HL-60 (cell line): ENCODE data around the gene SRCAP.

Experiments
- DNase-seq, 2 experiments: peaks; one replicate each; pipeline ENCODE4 v3.0.0-alpha.2; 2010 to 2020; ENCODE audit warnings: low read depth in 1 of 2, low spot score in 1 of 2
- H3K27ac ChIP-seq: fragments of 250-450 bp; sonication (Bioruptor Pico); replicated peaks from 2 replicates; pipeline ENCODE4 v1.5.1; 2020; ENCODE audit warnings: mild to moderate bottlenecking, moderate library complexity
- H3K27me3 ChIP-seq: fragments of 250-450 bp; sonication (Bioruptor Pico); 2 replicates; pipeline ENCODE4 v1.5.1; 2021; ENCODE audit warnings: mild to moderate bottlenecking, moderate library complexity; ENCODE audit not compliant: insufficient read depth, poor library complexity, severe bottlenecking
- H3K4me3 ChIP-seq: replicated peaks from 2 replicates; pipeline ENCODE4 v1.5.1; 2011; ENCODE audit warnings: mild to moderate bottlenecking, control low read depth, low read length; ENCODE audit not compliant: insufficient read depth
- CTCF ChIP-seq: IDR thresholded peaks from one replicate; pipeline ENCODE4 v1.5.1; 2011; ENCODE audit warnings: low read length, control low read depth, inconsistent platforms; ENCODE audit not compliant: insufficient read depth
- GABPA ChIP-seq: IDR thresholded peaks from 2 replicates; pipeline ENCODE4 v1.6.1; 2012; ENCODE audit warnings: low read depth
- POLR2AphosphoS5 ChIP-seq: IDR thresholded peaks from 2 replicates; pipeline ENCODE4 v1.6.1; 2012; ENCODE audit warnings: low read depth
- REST ChIP-seq: IDR thresholded peaks from 2 replicates; pipeline ENCODE4 v1.6.1; 2012; ENCODE audit warnings: low read depth; ENCODE audit not compliant: insufficient replicate concordance
- SPI1 ChIP-seq: IDR thresholded peaks from 2 replicates; pipeline ENCODE4 v1.6.1; 2012; ENCODE audit warnings: low read depth, mild to moderate bottlenecking, borderline replicate concordance

Gene SRCAP

GRCh38 chr16:30678586-30678970 is 20.4 kb upstream of the SRCAP start:
- Histone ChIP-seq H3K4me3 (no peak overlapping the region), H3K27me3 (no peaks in the 10 kb centered on the region), H3K27ac (no peak overlapping the region)
- no peak for TF ChIP-seq SPI1
- no peak for TF ChIP-seq GABPA
- no peak for TF ChIP-seq POLR2AphosphoS5
- TF ChIP-seq CTCF, result no peak
- no peak for TF ChIP-seq REST
- DNase-seq, result no peak

- no peak for TF ChIP-seq REST
- TF ChIP-seq GABPA, result no peak
- TF ChIP-seq POLR2AphosphoS5, result no peak
- TF ChIP-seq SPI1, result no peak
- no peak for TF ChIP-seq CTCF
- no peak for DNase-seq
- Histone ChIP-seq H3K27ac (no peak overlapping the region), H3K4me3 (no peak overlapping the region), H3K27me3 (no peaks in the 10 kb centered on the region)
Measured at GRCh38 chr16:30680326-30680725, 18.6 kb upstream of the SRCAP start.

- TF ChIP-seq CTCF (no peak), GABPA (no peak), REST (no peak), SPI1 (no peak), POLR2AphosphoS5 (no peak)
- H3K27me3 ChIP-seq, result no peaks in the 10 kb centered on the region
- H3K27ac ChIP-seq, result no peak overlapping the region
- H3K4me3 ChIP-seq, result no peak overlapping the region
- no peak for DNase-seq
Measured at GRCh38 chr16:30688701-30689100, 10.3 kb upstream of the SRCAP start.
